Spleen (tissue), 7 donors: ENCODE data around the gene TMPO.
"Not testable (repeated sequence)": the region's sequence is repeated elsewhere in the genome, so short reads cannot be mapped to it uniquely, and the experiment has no call there.

Experiments
- POLR2A ChIP-seq, 3 donors: fragments of 450-650 bp; IDR thresholded peaks; one replicate each; pipeline ENCODE4 v1.5.1; 2017; ENCODE audit warnings: antibody characterized with exemption in 3 of 3, mild to moderate bottlenecking in 1 of 3
- POLR2AphosphoS5 ChIP-seq, 3 donors: sonication (generic); formaldehyde crosslinking; IDR thresholded peaks; one replicate each; pipeline ENCODE4 v1.5.1; 2017; ENCODE audit warnings: antibody characterized with exemption in 3 of 3
- TF ChIP-seq, protein P1 (sequence below), 11 experiments: fragments of 200-600 bp in 7 of 11; fragments of 450-650 bp in 4 of 11; sonication (generic) in 4 of 11; IDR thresholded peaks in 8 of 11; conservative IDR thresholded peaks in 3 of 11; 1 replicate in 7 of 11; 2 replicates in 4 of 11; pipeline versions ENCODE4 v1.4.0 to v1.8.0; 2016 to 2021; ENCODE audit warnings: antibody characterized with exemption in 11 of 11, inconsistent platforms in 4 of 11, mild to moderate bottlenecking in 1 of 11
- donor health status: DM: no; HTN: no; CAD: no; lungs with moderate emphysema.
- donor health status: DM: no; HTN: no; CAD: no.
- donor health status: DM: no; HTN: no; CAD: no.

DNA sequence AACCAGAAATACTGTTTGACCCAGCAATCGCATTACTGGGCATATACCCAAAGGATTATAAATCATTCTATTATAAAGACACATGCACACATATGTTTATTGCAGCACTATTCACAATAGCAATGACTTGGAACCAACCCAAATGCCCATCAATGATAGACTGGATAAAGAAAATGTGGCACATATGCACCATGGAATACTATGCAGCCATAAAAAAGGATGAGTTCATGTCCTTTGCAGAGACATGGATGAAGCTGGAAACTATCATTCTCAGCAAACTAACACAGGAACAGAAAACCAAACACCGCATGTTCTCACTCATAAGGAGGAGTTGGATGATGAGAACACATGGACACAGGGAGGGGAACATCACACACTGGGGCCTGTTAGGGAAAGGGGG lies 61.4 kb downstream of the TMPO start:
- TF ChIP-seq, protein P1, sequence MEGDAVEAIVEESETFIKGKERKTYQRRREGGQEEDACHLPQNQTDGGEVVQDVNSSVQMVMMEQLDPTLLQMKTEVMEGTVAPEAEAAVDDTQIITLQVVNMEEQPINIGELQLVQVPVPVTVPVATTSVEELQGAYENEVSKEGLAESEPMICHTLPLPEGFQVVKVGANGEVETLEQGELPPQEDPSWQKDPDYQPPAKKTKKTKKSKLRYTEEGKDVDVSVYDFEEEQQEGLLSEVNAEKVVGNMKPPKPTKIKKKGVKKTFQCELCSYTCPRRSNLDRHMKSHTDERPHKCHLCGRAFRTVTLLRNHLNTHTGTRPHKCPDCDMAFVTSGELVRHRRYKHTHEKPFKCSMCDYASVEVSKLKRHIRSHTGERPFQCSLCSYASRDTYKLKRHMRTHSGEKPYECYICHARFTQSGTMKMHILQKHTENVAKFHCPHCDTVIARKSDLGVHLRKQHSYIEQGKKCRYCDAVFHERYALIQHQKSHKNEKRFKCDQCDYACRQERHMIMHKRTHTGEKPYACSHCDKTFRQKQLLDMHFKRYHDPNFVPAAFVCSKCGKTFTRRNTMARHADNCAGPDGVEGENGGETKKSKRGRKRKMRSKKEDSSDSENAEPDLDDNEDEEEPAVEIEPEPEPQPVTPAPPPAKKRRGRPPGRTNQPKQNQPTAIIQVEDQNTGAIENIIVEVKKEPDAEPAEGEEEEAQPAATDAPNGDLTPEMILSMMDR (IDR thresholded peaks at IDR 0.05 in 8 of 11, conservative IDR thresholded peaks at IDR 0.05 in 3 of 11) = not testable (repeated sequence)
- TF ChIP-seq POLR2A, POLR2AphosphoS5 (IDR thresholded peaks at IDR 0.05): not testable (repeated sequence)
